GM18870 (cell line): Measurements from ENCODE around the gene NOLC1.

Experiments used
- ATAC-seq: cut with Tn5 transposase; IDR thresholded peaks from one replicate; pipeline ENCODE4 v1.9.1; 2021; ENCODE audit warnings: moderate library complexity; ENCODE audit not compliant: unreplicated experiment

Gene NOLC1

DNA sequence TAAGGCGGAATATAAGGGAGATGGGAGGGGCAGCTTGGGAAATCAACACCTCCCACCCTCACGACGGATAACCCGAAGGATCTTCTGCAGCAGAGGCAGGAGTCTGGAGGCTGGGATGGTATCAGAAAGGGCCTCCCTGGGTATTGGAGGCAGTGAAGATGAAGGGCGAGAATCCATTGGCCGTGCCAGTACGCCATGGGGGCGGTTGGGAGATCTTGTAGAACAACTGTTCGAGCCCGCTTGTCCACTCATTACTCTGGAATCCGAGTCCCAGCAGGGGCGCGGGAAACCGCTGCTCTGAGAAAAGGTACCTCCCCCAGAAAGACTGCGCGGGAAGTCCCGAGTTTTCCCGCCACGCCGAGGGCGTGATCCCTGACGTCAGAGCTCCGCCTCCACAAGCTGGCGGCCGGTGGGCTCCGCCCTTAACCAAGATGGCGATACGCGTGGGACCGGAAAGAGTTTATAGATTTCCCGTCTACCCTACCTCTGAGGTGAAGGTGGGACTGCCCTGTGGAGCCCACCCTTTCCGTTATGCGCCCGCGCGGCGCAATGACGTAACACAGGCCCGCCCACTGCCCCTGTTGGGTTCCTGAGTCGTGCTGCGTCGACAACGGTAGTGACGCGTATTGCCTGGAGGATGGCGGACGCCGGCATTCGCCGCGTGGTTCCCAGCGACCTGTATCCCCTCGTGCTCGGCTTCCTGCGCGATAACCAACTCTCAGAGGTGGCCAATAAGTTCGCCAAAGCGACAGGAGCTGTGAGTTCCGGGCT is at the start of gene NOLC1:
TSS of gene NOLC1 (plus strand) at position 616 of the 771 bp plus-strand sequence. CDS start at position 638, 22 bp downstream.
- peak; percentile 87 for ATAC-seq

DNA sequence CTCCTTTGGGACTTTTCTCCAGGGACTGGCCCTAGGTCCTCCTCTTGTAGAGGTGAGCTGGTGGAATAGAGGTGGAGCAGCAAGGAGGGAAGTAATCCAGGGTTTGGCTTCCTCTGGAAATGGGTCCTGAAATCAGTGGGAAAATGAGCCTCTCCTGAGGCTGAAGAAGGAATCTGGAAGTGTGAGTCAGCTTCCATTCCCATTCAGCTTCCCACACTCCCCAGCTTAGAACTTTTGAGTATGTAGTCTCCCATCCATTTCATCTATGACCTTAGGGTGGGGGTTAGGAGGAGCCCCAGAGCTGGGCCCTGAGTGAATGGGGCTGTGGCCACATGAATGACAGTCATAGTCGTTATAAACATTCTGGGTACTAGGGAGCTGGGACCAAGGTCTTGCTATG is 49.8 kb upstream of the NOLC1 start:
- no peak for ATAC-seq

DNA sequence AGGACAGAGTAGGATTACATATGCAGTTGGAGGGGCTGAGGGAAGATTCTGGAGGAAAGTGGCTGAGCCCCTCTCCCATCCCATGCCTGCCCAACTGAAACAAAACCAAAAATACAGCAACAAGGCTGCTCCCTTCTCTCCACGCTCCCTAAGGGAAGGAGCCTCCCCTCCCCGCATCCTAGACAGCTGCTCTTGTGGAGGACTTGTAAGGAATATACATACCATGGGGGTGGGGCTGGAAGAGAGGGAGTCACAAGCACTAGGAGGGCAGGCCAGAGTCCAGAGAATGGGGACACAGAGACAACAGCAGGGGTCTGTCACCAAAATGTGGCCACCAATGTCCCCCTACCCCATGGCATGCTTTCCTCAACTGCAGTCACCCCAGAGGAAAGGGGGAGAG is 45.2 kb upstream of the NOLC1 start:
- ATAC-seq: no peak

DNA sequence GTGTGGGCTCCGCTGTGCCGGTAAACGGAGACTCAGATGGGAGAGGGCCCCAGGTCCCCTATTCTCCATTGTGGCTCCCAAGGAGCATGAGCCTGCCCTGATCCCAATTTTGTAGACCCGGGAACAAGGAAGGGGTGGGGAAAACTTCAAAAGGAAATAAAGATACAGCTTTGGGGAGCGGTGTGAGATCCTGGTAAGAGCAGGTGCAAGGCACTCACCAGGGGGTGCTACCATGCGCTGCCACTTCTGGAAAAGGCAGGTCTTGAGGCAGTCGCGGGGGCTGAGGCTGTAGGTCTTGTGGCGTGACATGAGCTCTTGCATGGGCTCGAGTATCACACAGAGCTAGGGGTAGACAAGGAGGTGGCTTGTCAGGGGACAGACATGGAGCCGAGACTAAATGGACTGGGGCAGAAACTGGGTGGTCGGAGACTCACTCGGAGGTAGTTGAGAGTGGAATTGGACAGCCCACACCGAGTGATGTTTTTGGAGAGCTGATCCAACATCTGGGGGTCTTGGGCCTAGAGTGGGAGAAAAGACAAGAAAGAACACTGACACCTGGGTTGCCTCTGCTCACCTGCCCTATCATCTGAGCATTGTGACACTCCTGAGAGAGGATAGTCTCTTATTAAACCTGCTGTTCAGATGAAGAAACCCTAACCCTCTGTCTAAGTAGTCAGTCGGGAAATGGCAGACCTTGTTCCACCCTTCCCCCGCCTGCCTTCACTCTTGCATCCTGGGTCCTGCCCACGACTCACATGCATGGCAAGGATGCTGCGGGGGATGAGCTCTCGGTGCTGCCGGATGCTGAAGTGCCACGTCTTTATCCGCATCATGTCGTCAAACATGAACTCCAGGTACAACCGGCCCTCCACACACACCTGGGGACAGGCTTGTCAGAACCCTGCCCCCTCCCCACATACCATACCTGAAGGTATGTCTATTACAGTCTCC is 42.7 kb upstream of the NOLC1 start:
- ATAC-seq: no peak

DNA sequence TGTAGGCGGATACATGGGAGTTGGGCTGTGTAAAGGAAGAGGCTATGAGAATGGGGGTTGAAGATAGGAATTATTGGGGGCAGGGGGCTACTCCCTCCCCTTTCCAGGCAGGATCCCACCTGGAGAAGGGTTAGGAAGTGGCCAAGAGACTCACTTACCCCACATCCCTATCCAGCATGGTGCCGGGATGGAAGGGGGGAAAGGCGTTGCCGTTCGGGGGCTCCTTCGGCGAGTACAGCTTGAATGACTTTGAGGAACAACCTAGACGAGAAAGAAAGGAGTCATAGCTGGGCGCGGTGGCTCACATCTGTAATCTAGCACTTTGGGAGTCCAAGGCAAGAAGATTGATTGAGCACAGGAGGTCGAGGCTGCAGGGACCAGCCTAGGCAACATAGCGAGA is 40.9 kb upstream of the NOLC1 start:
- no peak for ATAC-seq

DNA sequence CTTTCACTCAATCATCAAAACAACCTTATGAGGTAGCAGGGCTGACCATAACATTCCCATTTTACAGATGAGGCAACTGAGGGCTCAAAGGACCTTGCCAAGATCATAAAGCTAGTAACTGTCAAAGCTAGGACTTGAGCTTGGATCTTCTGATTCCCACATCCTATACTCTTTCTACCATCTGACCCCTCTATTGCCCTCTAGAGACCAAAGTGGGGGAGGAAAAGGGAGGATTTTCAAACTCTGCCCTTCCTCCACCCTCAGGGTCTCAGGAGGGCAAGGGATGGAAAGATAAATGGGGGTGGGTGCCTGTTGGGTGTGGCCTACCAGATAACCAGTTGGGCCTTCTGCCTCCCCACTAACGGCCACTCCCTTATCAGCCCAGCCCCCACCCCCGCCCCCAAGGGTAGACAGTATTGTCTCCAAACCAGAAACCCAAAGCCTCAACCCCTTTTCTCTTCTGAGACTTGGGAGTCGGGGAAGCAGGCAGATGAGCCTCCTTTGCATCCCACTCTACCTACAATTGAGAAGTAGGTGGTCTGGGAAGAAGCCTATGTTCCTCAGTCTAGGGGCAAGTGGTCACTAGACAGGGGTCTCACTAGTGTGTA is 39.9 kb upstream of the NOLC1 start:
- ATAC-seq: no peak

DNA sequence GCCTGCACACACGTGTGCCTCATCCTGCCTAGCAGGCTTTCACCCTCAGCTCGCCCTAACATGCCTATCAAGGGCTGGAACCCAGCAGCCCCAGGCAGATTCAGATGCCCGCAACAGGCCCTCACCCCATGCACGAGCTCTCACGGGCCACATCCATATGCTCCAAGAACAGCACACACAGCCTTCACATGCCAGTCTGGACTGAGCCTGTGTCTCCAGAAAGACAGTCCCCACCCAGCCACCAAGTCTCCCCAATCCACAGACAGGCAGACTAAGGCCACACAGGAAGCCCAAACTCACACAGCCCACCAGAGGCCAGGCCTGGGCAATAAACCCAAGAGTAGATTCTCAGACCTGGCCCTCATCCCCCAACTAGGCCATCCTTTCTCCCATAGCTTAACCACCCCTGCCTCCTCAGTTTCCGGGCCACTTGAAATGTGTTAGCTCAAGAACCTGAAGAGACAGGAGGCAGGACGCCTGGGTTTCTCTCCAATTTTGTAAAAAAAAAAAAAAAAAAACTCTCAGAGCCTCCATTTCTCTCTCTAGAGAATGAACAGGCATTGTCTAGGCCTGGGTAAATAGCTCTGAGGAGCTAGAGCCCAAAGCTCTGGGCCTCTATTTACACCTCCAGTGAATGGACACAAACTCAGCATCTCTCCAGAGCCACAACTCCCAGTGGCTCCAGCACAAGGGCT is 38.8 kb upstream of the NOLC1 start:
- no peak for ATAC-seq

DNA sequence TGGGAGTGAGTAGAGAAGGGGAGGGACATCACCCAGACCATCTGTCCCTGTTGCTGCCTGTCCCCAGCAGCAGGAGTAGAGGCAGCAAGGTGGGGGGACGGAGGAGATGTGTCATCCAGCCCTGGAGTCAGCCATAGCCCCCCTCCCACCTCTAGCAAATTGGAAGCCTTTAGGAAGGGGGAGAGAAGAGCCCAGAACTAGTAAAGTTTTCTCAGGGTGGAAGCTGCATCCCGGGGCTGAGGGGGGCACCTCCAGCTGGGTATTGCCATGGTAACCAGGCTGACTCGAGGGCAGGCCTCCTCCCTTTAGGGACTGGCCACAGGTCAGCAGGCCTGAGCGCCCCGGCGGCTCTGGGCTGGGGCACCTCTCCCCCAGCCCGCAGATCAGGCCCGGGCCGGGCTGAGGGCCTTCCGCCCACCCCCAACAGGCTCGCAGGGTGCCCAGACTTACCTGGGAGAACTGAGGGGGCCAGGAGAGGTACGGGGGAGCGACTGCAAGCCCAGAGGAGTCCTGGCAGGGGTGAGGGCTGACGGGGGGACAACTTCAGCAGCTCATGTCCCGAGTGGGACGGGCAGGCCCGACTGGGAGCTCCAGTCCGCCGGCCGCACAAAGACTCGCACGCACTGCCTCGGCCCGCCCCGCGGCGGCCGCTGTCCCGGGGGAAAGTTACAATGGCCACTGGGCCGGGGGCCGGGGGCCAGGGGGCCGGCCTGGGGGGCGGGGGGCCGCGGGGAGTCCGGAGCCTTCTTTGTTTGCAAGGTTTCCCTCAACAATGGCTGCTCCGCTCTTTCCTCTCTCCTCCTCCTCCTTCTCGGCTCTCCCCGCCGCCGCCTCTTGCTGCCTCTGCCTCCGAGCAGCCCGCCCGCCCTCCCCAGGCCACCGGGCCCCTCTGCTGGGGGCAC is 38.0 kb upstream of the NOLC1 start:
- ATAC-seq: no peak

DNA sequence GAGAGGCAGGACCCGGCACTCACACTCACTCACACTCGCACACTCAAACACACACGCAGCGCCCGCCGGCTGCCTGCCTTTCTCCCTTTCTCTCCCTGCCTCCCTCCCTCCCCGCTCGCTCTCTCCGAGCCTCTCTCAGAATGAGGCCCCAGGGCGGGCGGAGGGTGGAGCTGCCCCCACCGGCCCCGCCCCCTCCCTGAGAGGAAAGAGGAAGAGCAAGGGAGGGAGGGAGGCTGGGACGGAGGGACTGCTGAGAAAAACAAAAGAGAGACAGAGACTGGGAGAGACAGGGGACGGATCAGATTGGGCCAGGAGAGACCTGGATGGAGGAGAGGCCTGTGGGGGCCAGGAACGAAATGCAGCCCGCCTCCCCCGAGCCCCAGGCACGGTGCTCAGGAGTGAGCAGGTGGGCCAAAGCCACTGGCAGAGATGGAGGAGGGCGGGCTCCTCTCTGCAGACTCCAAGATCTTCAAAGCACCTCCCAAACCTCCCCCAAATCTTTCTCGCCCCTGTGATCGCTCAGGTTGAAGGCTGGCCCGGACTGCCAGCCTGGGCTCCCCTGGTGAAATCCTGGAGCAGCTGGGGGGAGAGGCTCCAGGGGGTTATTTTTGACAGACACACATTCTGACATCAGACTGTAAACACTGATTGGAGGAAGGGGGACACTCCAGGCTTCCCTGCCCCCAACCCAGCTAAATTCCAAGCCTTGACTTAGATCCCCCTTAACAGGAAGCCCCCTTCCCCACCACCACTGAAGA is 37.1 kb upstream of the NOLC1 start:
- ATAC-seq: peak; percentile 41

DNA sequence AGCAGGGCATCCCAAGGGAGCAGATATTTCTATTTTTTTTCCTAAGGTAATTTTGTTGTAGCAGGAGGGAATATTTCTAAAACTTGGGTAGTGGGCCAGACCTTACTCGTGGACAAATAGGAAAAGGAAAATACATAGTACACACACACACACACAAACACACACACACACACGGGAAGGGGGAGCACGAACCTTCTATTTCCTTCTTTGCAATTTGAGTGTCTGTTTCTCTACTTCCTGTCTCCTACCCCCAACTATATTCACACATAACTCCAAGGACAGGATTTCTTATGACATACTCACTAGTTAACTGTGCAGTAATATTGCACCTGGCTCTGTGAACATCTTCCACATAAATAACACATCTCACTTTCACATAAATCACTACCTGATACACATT is 36.4 kb upstream of the NOLC1 start:
- no peak for ATAC-seq

DNA sequence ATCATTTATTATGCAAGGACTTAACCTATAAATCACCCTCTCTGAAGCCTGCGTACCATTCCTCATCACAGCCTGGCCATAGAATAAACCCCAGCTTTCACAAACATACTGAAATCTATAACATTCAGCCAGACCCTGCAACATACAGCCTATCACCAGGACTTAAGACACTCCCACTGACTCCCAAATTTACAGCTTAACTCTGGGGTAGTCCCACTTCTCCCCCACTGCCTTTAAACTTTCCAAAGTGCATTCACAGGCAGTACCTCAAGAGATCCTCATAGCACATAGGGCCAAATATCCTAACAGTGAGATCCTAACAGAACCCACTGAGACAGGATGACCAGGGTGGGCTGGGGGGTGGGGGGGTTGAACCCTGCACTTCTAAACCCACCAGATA is 35.5 kb upstream of the NOLC1 start:
- ATAC-seq: no peak

DNA sequence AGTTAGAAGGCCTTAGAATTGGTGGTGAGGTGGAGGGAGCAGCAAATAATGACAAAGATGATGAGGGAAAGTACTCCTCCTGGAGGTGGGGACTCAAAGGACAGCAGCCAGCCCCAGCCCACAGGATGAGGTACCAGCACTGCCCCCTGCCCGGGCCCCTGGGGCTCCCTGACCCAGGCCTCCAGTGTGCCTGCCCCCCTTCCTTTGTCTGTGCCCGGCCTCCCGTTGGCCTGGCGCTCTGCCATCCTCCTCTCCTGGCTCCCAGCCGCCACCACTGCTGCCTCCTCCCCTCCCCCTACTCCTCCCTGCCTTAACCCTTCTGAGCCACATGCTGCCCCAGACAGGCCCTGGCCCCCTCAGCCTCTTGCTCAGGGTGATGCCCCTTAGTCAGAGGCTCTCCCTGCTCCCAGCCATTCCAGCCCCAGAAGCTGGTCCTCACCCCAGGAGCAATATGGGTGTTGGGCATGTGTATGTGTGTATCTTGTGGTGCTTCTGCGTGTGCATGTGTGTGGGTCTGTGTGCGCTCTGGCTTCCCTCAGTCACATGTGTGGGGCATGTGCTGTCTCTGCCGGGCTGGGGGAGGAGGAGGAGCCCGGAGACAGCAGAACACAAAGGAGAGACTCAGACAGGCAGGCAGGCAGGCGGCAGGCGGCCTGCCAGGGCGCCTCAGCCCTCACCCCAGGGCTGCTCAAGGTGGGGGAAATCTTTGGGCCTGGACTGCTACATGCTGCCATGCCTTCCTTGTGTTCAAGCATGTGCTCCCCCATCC is 34.6 kb upstream of the NOLC1 start:
- no peak for ATAC-seq

DNA sequence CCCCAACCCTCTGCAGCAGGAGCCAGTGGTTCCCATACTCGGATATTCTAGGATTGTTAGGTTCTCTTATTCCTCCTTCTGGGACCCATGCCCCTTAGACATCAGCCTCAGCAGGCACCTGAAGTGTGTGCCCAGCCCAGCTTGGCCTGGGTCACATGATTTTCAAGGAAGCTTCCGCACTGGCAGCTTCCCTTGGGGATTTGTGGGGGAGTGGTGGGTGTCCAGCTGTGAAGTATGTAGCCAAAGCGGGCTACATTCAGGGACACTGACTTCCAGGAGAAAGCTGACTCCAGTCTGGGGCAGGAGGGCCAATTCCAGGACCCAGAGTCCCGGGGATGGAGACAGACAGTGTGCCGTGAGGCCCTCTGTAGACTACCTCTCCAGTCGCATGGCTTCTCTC is 33.3 kb upstream of the NOLC1 start:
- ATAC-seq: no peak

DNA sequence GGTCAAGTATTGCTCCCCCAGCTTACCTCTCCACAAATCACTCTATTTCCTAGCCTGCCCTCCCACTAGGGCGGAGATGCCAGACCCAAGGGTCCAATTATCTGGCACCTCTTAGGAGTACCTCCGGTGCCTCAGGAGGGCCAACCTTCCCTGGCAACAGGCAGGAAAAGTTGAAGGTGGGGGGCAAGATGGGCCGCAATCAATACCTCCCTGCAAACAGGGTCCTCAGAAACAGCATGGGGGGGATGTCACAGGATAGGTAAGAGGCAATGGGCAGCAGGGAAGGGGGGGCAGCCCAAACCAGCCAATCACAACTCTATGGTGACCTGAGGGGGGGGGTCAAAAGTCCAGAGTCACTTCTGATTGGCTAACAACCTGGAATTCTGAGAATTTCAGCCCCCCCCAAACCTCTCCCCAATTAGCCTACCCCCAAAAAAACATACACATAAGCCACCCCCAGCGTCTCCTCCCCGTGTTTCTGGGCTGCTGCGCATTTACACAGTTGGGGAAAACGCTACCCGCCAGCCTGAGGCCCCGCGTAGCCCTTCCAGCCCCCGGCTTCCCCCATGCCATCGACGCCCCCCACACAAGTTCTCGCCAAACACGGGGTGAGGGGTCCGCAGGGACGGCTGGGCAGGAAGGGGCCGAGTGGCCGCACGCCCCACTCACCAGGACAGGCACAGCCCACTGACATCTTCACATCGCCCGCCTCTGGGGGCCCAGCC is 32.6 kb upstream of the NOLC1 start:
- no peak for ATAC-seq

DNA sequence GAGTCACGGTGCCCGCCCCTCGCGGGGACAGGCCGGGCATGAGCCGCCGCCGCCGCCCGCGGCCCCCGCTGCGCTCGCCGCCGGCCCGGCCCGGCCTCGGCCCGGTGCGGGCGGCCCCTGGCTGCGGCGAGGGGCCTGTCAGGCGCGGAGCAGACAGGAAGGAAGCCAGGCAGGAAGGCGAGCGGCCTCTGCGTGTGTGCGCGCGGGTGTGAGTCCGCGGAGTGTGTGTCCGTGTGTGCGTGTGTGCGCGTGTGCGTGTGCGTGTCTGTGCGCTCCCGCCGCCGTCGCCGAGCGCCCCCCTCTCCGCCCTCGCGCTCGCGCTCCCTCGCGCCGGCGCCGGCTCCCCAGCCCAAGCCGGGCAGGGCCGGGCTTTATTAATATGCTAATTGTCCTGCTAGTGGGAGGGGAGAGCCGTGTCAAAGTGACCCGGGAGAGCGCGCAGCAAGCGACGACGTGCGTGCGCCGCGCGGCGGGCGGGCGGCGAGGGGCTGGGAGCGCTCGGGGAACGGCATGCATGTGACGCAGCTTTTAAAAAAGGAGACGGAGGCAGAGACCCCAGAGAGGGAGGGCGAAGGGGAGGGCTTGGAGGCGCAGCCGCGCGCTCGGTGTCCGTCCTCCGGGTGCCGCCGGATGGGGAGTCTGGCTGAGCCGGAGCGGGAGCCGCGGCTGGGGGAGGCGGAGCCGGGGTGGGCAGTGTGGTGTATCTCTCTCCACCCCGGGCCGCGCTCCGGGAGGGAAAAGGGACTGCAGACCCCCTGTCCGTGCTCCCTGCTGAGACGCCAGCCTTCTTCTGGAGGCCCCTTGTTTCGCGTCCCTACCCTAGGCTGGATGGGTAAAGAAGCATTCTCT is 31.8 kb upstream of the NOLC1 start, which contains the start of gene LDB1:
TSS of gene LDB1 (minus strand) at position 227 of the 849 bp plus-strand sequence. CDS start 258 bp downstream, outside the sequence.
- ATAC-seq: no peak

DNA sequence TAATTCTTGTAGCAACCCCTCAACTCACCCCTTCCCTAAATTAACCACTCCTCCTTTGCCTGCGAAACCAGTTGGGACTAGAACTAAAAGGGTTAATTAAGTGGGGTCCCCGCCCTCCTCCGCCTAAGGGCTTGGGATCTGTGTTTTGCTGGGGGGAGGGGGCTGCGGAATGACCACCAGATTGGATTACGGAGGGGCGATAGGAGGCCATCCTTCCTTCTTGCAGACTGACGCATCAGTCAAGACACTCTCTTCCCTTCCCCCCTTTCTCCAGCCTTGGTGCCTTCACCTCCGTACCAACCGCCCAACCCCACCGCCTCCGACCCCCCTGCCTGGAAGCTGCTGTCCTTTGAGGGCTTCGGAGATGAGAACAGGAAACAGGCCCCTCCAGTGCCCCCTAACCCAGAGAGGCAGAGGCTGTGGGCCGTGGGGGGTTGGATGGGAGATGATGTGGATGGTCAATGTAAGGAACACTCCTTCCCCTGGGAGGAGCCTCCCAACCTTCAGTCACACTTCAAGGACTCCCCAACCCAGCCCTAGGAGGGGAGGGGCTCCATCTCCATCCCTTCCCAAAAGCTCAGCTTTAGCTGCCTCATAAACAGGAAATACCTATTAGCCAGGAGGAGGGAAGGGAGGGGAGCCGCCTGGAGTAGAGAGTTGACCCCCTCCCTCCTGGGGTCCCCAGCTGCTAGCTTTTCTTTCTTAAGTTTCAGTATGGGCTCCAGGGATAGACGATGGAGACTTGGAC is 31.0 kb upstream of the NOLC1 start:
- ATAC-seq: no peak
